Neural cell (in vitro differentiated cells): Measurements from ENCODE around the gene PTP4A2. TPM values are rescaled to one million over a fixed set of nuclear protein-coding genes. Genes with fewer than 3 reads are reported as not detected.

Experiments used
- H2AFZ ChIP-seq: fragments of 200-600, 300-800 bp; sonication (generic), shearing (Covaris generic); 2 replicates; pipeline ENCODE4 v1.6.0; 2014; ENCODE audit warnings: low read depth, mild to moderate bottlenecking, antibody characterized with exemption, low read length, moderate library complexity
- H3F3A ChIP-seq: fragments of 200-600 bp; shearing (Covaris generic); 2 replicates; pipeline ENCODE4 v1.6.1; 2016; ENCODE audit warnings: mild to moderate bottlenecking, moderate library complexity, mixed read lengths, antibody characterized with exemption, low read length; ENCODE audit not compliant: insufficient read depth, poor library complexity, severe bottlenecking
- H3K27ac ChIP-seq: fragments of 200-600, 300-800 bp; sonication (generic), shearing (Covaris generic); 2 replicates; pipeline ENCODE4 v1.5.1; 2014; ENCODE audit warnings: mild to moderate bottlenecking, low read length, moderate library complexity
- H3K27me3 ChIP-seq: fragments of 300-800, 200-600 bp; sonication (generic), shearing (Covaris generic); 2 replicates; pipeline ENCODE4 v1.6.0; 2014; ENCODE audit warnings: mild to moderate bottlenecking, low read depth, low read length, moderate library complexity; ENCODE audit not compliant: insufficient read depth
- H3K36me3 ChIP-seq: fragments of 300-800, 200-600 bp; sonication (generic), shearing (Covaris generic); 2 replicates; pipeline ENCODE4 v1.5.1; 2014; ENCODE audit warnings: mild to moderate bottlenecking, antibody characterized with exemption, low read length, moderate library complexity; ENCODE audit not compliant: insufficient read depth
- H3K4me2 ChIP-seq: fragments of 300-800, 200-600 bp; sonication (generic), shearing (Covaris generic); 2 replicates; pipeline ENCODE4 v1.6.0; 2014; ENCODE audit warnings: mild to moderate bottlenecking, low read length
- H3K4me3 ChIP-seq: fragments of 300-800, 200-600 bp; sonication (generic), shearing (Covaris generic); 2 replicates; pipeline ENCODE4 v1.5.1; 2014; ENCODE audit warnings: mild to moderate bottlenecking, low read length, moderate library complexity
- H3K79me2 ChIP-seq: fragments of 200-600 bp; shearing (Covaris generic); replicated peaks from 2 replicates; pipeline ENCODE4 v1.6.0; 2014; ENCODE audit warnings: mild to moderate bottlenecking, low read length, moderate library complexity; ENCODE audit not compliant: insufficient read depth
- H3K9ac ChIP-seq: fragments of 300-800, 200-600 bp; sonication (generic), shearing (Covaris generic); 2 replicates; pipeline ENCODE4 v1.6.1; 2016; ENCODE audit warnings: mild to moderate bottlenecking, low read length, mixed read lengths
- H3K9me2 ChIP-seq: fragments of 200-600 bp; shearing (Covaris generic); 2 replicates; pipeline ENCODE4 v1.6.1; 2016; ENCODE audit warnings: mild to moderate bottlenecking, low read length, mixed read lengths; ENCODE audit not compliant: insufficient read depth
- H3K9me3 ChIP-seq: fragments of 200-600, 300-800 bp; sonication (generic), shearing (Covaris generic); 2 replicates; pipeline ENCODE4 v1.6.1; 2016; ENCODE audit warnings: mild to moderate bottlenecking, mixed run types, low read length, moderate library complexity, mixed read lengths
- H4K20me1 ChIP-seq: fragments of 200-600 bp; shearing (Covaris generic); 2 replicates; pipeline ENCODE4 v1.6.1; 2016; ENCODE audit warnings: mild to moderate bottlenecking, mixed run types; ENCODE audit not compliant: insufficient read depth
- CTCF ChIP-seq: fragments of 450-650 bp; IDR thresholded peaks from 2 replicates; pipeline ENCODE4 v1.5.1; 2014; ENCODE audit warnings: antibody characterized with exemption, mild to moderate bottlenecking, moderate library complexity; ENCODE audit not compliant: poor library complexity, severe bottlenecking
- EP300 ChIP-seq: fragments of 450-650 bp; conservative IDR thresholded peaks from 2 replicates; pipeline ENCODE4 v1.6.1; 2014; ENCODE audit warnings: antibody characterized with exemption, mild to moderate bottlenecking, moderate library complexity; ENCODE audit not compliant: poor library complexity, severe bottlenecking
- EZH2 ChIP-seq: fragments of 200-600, 300-800 bp; shearing (Covaris generic), sonication (generic); IDR thresholded peaks from 2 replicates; pipeline ENCODE4 v1.6.1; 2014; ENCODE audit warnings: antibody characterized with exemption, low read length, borderline replicate concordance, mild to moderate bottlenecking; ENCODE audit not compliant: insufficient read depth, poor library complexity, severe bottlenecking
- MXI1 ChIP-seq: fragments of 450-650 bp; conservative IDR thresholded peaks from 2 replicates; pipeline ENCODE4 v1.6.1; 2014; ENCODE audit warnings: antibody characterized with exemption, mild to moderate bottlenecking; ENCODE audit not compliant: poor library complexity, severe bottlenecking
- POLR2AphosphoS5 ChIP-seq: IDR thresholded peaks from 2 replicates; pipeline ENCODE4 v1.6.1; 2012
- RAD21 ChIP-seq: fragments of 450-650 bp; conservative IDR thresholded peaks from 2 replicates; pipeline ENCODE4 v1.6.1; 2014; ENCODE audit warnings: antibody characterized with exemption, mild to moderate bottlenecking, moderate library complexity
- REST ChIP-seq: IDR thresholded peaks from 2 replicates; pipeline ENCODE4 v1.6.1; 2012; ENCODE audit warnings: borderline replicate concordance
- SMC3 ChIP-seq: fragments of 450-650 bp; conservative IDR thresholded peaks from 2 replicates; pipeline ENCODE4 v1.6.1; 2014; ENCODE audit warnings: antibody characterized with exemption, mild to moderate bottlenecking, moderate library complexity; ENCODE audit not compliant: poor library complexity
- TAF1 ChIP-seq: IDR thresholded peaks from 2 replicates; pipeline ENCODE4 v1.6.1; 2012; ENCODE audit warnings: low read depth
- polyA plus RNA-seq: library from polyadenylated mRNA; depleted of rRNA; stranded (reverse); fragments of >200 nt; gene quantifications from 2 replicates; pipeline ENCODE4 v1.2.3, GENCODE V29; 2014

PTP4A2 gene
- polyA plus RNA-seq, 1 donor from 2014 or later, result 250 TPM

GRCh38 chr1:31875636-31876236 is 62.4 kb downstream of the PTP4A2 start:
- no peaks in the 10 kb centered on the region for H3K9me2 ChIP-seq
- H3K4me3 ChIP-seq, result no peak overlapping the region
- no peak overlapping the region for H2AFZ ChIP-seq
- TF ChIP-seq POLR2AphosphoS5 (no peak), EP300 (no peak), CTCF (no peak), EZH2 (no peak)
- H3K27ac ChIP-seq, result no peak overlapping the region
- H3K9ac ChIP-seq, result no peak overlapping the region
- H4K20me1 ChIP-seq, result no peaks in the 10 kb centered on the region
- H3K9me3 ChIP-seq, result no peaks in the 10 kb centered on the region
- no peaks in the 10 kb centered on the region for H3F3A ChIP-seq
- H3K79me2 ChIP-seq, result no peaks in the 10 kb centered on the region
- H3K4me2 ChIP-seq, result no peak overlapping the region
- H3K36me3 ChIP-seq, result no peaks in the 10 kb centered on the region
- no peaks in the 10 kb centered on the region for H3K27me3 ChIP-seq

- H3K9me3 ChIP-seq, result no peaks in the 10 kb centered on the region
- TF ChIP-seq EZH2 (no peak), MXI1 (no peak), REST (no peak), RAD21 (no peak), SMC3 (no peak), EP300 (no peak), TAF1 (no peak), CTCF (no peak), POLR2AphosphoS5 (no peak)
- no peak overlapping the region for H2AFZ ChIP-seq
- H3K4me3 ChIP-seq, result no peak overlapping the region
- H3K79me2 ChIP-seq, result no peaks in the 10 kb centered on the region
- no peaks in the 10 kb centered on the region for H3K9me2 ChIP-seq
- no peak overlapping the region for H3K9ac ChIP-seq
- H3K36me3 ChIP-seq, result no peaks in the 10 kb centered on the region
- H3F3A ChIP-seq, result no peaks in the 10 kb centered on the region
- H3K27ac ChIP-seq, result no peak overlapping the region
- H3K4me2 ChIP-seq, result no peak overlapping the region
- no peaks in the 10 kb centered on the region for H4K20me1 ChIP-seq
- H3K27me3 ChIP-seq, result no peaks in the 10 kb centered on the region
Observed at GRCh38 chr1:31874942-31875341, 63.2 kb downstream of the PTP4A2 start.
